Stimulated activated CD8-positive, alpha-beta memory T cell treated with anti-CD3 and anti-CD28 coated beads, Interleukin-4, amount 100 ng/mL, for 4 hours (primary cell): ENCODE data around the gene B3GAT2.

Source experiments
- DNase-seq, 2 donors: peaks; one replicate each; pipeline ENCODE4 v3.0.0-alpha.2; 2020; ENCODE audit warnings: low read depth in 2 of 2, low spot score in 1 of 2

Gene B3GAT2

GRCh38 chr6:70900047-70900446, 56.8 kb downstream of the B3GAT2 start:
- no peak for DNase-seq

- no peak for DNase-seq
Measured at GRCh38 chr6:70894001-70894400, 62.9 kb downstream of the B3GAT2 start.

- no peak for DNase-seq
Measured at GRCh38 chr6:70889270-70889669, 67.6 kb downstream of the B3GAT2 start.

GRCh38 chr6:70886661-70887060, 70.2 kb downstream of the B3GAT2 start:
- DNase-seq = no peak

- DNase-seq = no peak
Measured at GRCh38 chr6:70886071-70886470, 70.8 kb downstream of the B3GAT2 start.

- DNase-seq = peak in 1 of 2 donors; percentile 28
Measured at GRCh38 chr6:70884074-70884983, 72.5 kb downstream of the B3GAT2 start.

GRCh38 chr6:70879496-70879895, 77.4 kb downstream of the B3GAT2 start:
- no peak for DNase-seq

GRCh38 chr6:70874181-70874913, 82.5 kb downstream of the B3GAT2 start:
- no peak for DNase-seq

GRCh38 chr6:70872469-70872868, 84.4 kb downstream of the B3GAT2 start:
- no peak for DNase-seq

- DNase-seq = no peak
Measured at GRCh38 chr6:70864401-70864800, 92.5 kb downstream of the B3GAT2 start.

- no peak for DNase-seq
Measured at GRCh38 chr6:70863343-70863742, 93.5 kb downstream of the B3GAT2 start.

- no peak for DNase-seq
Measured at GRCh38 chr6:70860920-70861319, 95.9 kb downstream of the B3GAT2 start.

GRCh38 chr6:70860045-70860444, 96.8 kb downstream of the B3GAT2 start:
- DNase-seq = no peak

GRCh38 chr6:70857387-70858077, 99.3 kb downstream of the B3GAT2 start:
- no peak for DNase-seq

- no peak for DNase-seq
Measured at GRCh38 chr6:70852667-70853246, 104.1 kb downstream of the B3GAT2 start.

GRCh38 chr6:70849348-70850069, 107.4 kb downstream of the B3GAT2 start:
- no peak for DNase-seq

- no peak for DNase-seq
Measured at GRCh38 chr6:70847106-70848084, 109.5 kb downstream of the B3GAT2 start.

- no peak for DNase-seq
Measured at GRCh38 chr6:70846207-70846835, 110.5 kb downstream of the B3GAT2 start.

GRCh38 chr6:70844301-70844700, 112.6 kb downstream of the B3GAT2 start:
- DNase-seq = no peak
